Small intestine (tissue), 7 donors: ENCODE data around the gene FAM204A. TPM values are rescaled to one million over a fixed set of nuclear protein-coding genes. Genes with fewer than 3 reads are reported as not detected.
A peak's percentile ranks its signal among the peaks of the same experiment; 100 is the strongest.

Experiments used
- DNase-seq, 2 donors: peaks; one replicate each; pipeline versions ENCODE4 v3.0.0 to v3.0.0-alpha.2; 2013
- FAIRE-seq: peaks from 2 replicates; lab custom pipeline; 2012; peaks lifted over from hg19 to GRCh38; lab: Jason Lieb, UNC
- H3K27ac ChIP-seq, 3 donors: one replicate each; pipeline ENCODE4 v1.5.1; 2013; ENCODE audit warnings: low read length in 2 of 3, mild to moderate bottlenecking in 2 of 3, control low read depth in 1 of 3, inconsistent platforms in 1 of 3, low read depth in 1 of 3, moderate library complexity in 1 of 3
- H3K27me3 ChIP-seq, 3 donors: one replicate each; pipeline ENCODE4 v1.6.1; 2013; ENCODE audit warnings: low read length in 3 of 3, inconsistent platforms in 1 of 3; ENCODE audit not compliant: control insufficient read depth in 3 of 3, insufficient read depth in 3 of 3
- H3K36me3 ChIP-seq, 3 donors: one replicate each; pipeline ENCODE4 v1.6.1; 2013; ENCODE audit warnings: low read length in 3 of 3, inconsistent platforms in 1 of 3, low read depth in 1 of 3, mild to moderate bottlenecking in 1 of 3, moderate library complexity in 1 of 3; ENCODE audit not compliant: control insufficient read depth in 3 of 3, insufficient read depth in 2 of 3
- H3K4me1 ChIP-seq, 3 donors: one replicate each; pipeline ENCODE4 v1.6.1; 2013; ENCODE audit warnings: low read length in 2 of 3, inconsistent platforms in 1 of 3, low read depth in 1 of 3, mild to moderate bottlenecking in 1 of 3, moderate library complexity in 1 of 3; ENCODE audit not compliant: control insufficient read depth in 3 of 3, insufficient read depth in 2 of 3
- H3K4me3 ChIP-seq, 3 donors: one replicate each; pipeline ENCODE4 v1.5.1; 2013; ENCODE audit warnings: low read length in 3 of 3, control low read depth in 1 of 3, inconsistent platforms in 1 of 3, low read depth in 1 of 3, mild to moderate bottlenecking in 1 of 3, moderate library complexity in 1 of 3
- H3K9me3 ChIP-seq, 2 donors: one replicate each; pipeline ENCODE4 v1.6.1; 2013; ENCODE audit warnings: low read depth in 1 of 2, low read length in 1 of 2; ENCODE audit not compliant: control insufficient read depth in 2 of 2, insufficient read depth in 1 of 2
- WGBS, 3 donors: extraction: QIAGEN DNeasy Blood & Tissue Kit; methylation state at CpG; one replicate each; pipeline ENCODE4 v1.1.7; 2013; 5-methylcytosine and 5-hydroxymethylcytosine counted together
- polyA plus RNA-seq, 4 donors: library from polyadenylated mRNA; stranded (reverse) in 3 of 4; unstranded in 1 of 4; fragments of 200-250 nt in 3 of 4; fragments of 120-200 nt in 1 of 4; gene quantifications; one replicate each; pipeline versions ENCODE4 v1.2.1 to v1.2.3, GENCODE V29; 2013
- donor health status: healthy with polysubstance abuse.
- donor health status: control.
- donor health status: control.
- donor health status: Bipolar disorder and iron deficiency.
- donor health status: healthy.

The FAM204A gene
- polyA plus RNA-seq, 4 donors, result 32.9 to 54.0 (median 49.3) TPM

GRCh38 chr10:118342638-118343020 lies 505 bp upstream of the FAM204A start:
- no peak for DNase-seq
- no peaks in the 10 kb centered on the region for H3K9me3 ChIP-seq
- H3K27ac ChIP-seq, result peak overlapping the region in 2 of 3 donors; percentile 41 to 80
- no peaks in the 10 kb centered on the region for H3K27me3 ChIP-seq
- no peak for FAIRE-seq
- peaks cover 0 to 8% (median 3%) of the 10 kb centered on the region in 3 donors for H3K4me1 ChIP-seq
- 30 to 41% (median 40%) methylated on average over 7 of the region's 7 CpGs for WGBS, 3 donors
- H3K4me3 ChIP-seq, result peak overlapping the region in 2 of 3 donors; percentile 66 to 69
- H3K36me3 ChIP-seq, result no peaks in the 10 kb centered on the region

GRCh38 chr10:118340486-118340885 lies 1.6 kb downstream of the FAM204A start:
- DNase-seq, result no peak

GRCh38 chr10:118339111-118339510 lies 3.0 kb downstream of the FAM204A start:
- H3K27ac ChIP-seq, result no peak overlapping the region
- H3K9me3 ChIP-seq, result no peaks in the 10 kb centered on the region
- H3K4me1 ChIP-seq, result peaks cover 0 to 8% (median 3%) of the 10 kb centered on the region in 3 donors
- H3K36me3 ChIP-seq, result peaks cover 0 to 5% (median 3%) of the 10 kb centered on the region in 3 donors
- FAIRE-seq (no peak), DNase-seq (no peak)
- H3K27me3 ChIP-seq, result no peaks in the 10 kb centered on the region
- WGBS, 3 donors, result 75 to 83% (median 81%) methylated on average over 3 of the region's 3 CpGs
- no peak overlapping the region for H3K4me3 ChIP-seq

More at GRCh38 chr10:118340486-118340885, 1.6 kb downstream of the FAM204A start:
- peak overlapping the region in 1 of 3 donors; percentile 7 for H3K4me3 ChIP-seq
- no peak overlapping the region for H3K27ac ChIP-seq
- WGBS, 3 donors, result 61 to 91% (median 80%) methylated on average over 2 of the region's 2 CpGs
- peaks cover 0 to 8% (median 3%) of the 10 kb centered on the region in 3 donors for H3K4me1 ChIP-seq
- peaks cover 0 to 2% (median 2%) of the 10 kb centered on the region in 3 donors for H3K36me3 ChIP-seq
- no peaks in the 10 kb centered on the region for H3K9me3 ChIP-seq
- no peaks in the 10 kb centered on the region for H3K27me3 ChIP-seq
- FAIRE-seq, result no peak

GRCh38 chr10:118337356-118337755 lies 4.8 kb downstream of the FAM204A start:
- Histone ChIP-seq H3K4me3 (no peak overlapping the region), H3K4me1 (peaks cover 0 to 4% (median 3%) of the 10 kb centered on the region in 3 donors), H3K9me3 (no peaks in the 10 kb centered on the region), H3K27ac (no peak overlapping the region), H3K36me3 (peaks cover 3 to 5% (median 4%) of the 10 kb centered on the region in 3 donors), H3K27me3 (no peaks in the 10 kb centered on the region)
- no peak for DNase-seq
- no peak for FAIRE-seq
- 88 to 94% (median 89%) methylated on average over 1 of the region's 1 CpG for WGBS, 3 donors

GRCh38 chr10:118333871-118334270 lies 8.3 kb downstream of the FAM204A start:
- no peaks in the 10 kb centered on the region for H3K27me3 ChIP-seq
- no peaks in the 10 kb centered on the region for H3K4me1 ChIP-seq
- no peak overlapping the region for H3K27ac ChIP-seq
- H3K4me3 ChIP-seq, result no peak overlapping the region
- 82 to 94% (median 93%) methylated on average over 3 of the region's 3 CpGs for WGBS, 3 donors
- DNase-seq, result no peak
- no peaks in the 10 kb centered on the region for H3K9me3 ChIP-seq
- peaks cover 10 to 13% (median 12%) of the 10 kb centered on the region in 3 donors for H3K36me3 ChIP-seq
- no peak for FAIRE-seq

GRCh38 chr10:118332948-118333710 lies 9.0 kb downstream of the FAM204A start:
- Histone ChIP-seq H3K27me3 (no peaks in the 10 kb centered on the region), H3K27ac (peak overlapping the region in 1 of 3 donors; percentile 57), H3K36me3 (peaks cover 10 to 17% (median 13%) of the 10 kb centered on the region in 3 donors), H3K4me1 (no peaks in the 10 kb centered on the region), H3K4me3 (no peak overlapping the region), H3K9me3 (no peaks in the 10 kb centered on the region)
- peak; percentile 26 to 71 for DNase-seq
- WGBS, 3 donors, result 25 to 42% (median 33%) methylated on average over 4 of the region's 4 CpGs
- no peak for FAIRE-seq

- peak; percentile 4 to 42 for DNase-seq
- no peak overlapping the region for H3K4me3 ChIP-seq
- peaks cover 10 to 18% (median 17%) of the 10 kb centered on the region in 3 donors for H3K36me3 ChIP-seq
- no peak for FAIRE-seq
- no peaks in the 10 kb centered on the region for H3K4me1 ChIP-seq
- no peaks in the 10 kb centered on the region for H3K9me3 ChIP-seq
- H3K27me3 ChIP-seq, result no peaks in the 10 kb centered on the region
- peak overlapping the region in 1 of 3 donors; percentile 57 for H3K27ac ChIP-seq
- 44 to 75% (median 73%) methylated on average over 1 of the region's 1 CpG for WGBS, 3 donors
Observed at GRCh38 chr10:118332236-118332635, 9.9 kb downstream of the FAM204A start.

- H3K36me3 ChIP-seq, result peaks cover 8 to 19% (median 15%) of the 10 kb centered on the region in 3 donors
- DNase-seq (no peak), FAIRE-seq (no peak)
- 79 to 87% (median 85%) methylated on average over 2 of the region's 2 CpGs for WGBS, 3 donors
- no peaks in the 10 kb centered on the region for H3K27me3 ChIP-seq
- no peak overlapping the region for H3K27ac ChIP-seq
- no peaks in the 10 kb centered on the region for H3K4me1 ChIP-seq
- H3K4me3 ChIP-seq, result no peak overlapping the region
- H3K9me3 ChIP-seq, result no peaks in the 10 kb centered on the region
Observed at GRCh38 chr10:118330295-118331076, 11.6 kb downstream of the FAM204A start.
